Thoracic aorta (tissue), 2 donors: ENCODE data around the gene DLG1. TPM values are rescaled to one million over a fixed set of nuclear protein-coding genes. Genes with fewer than 3 reads are reported as not detected.
A peak's percentile ranks its signal among the peaks of the same experiment; 100 is the strongest.

Experiments
- ATAC-seq: fragments of 150-250 bp; one replicate; pipeline ENCODE4 v1.8.0; 2017; ENCODE audit warnings: low read depth; ENCODE audit not compliant: insufficient number of reproducible peaks, low FRiP score
- DNase-seq: peaks from one replicate; pipeline ENCODE4 v3.0.0-alpha.2; 2020; ENCODE audit warnings: low spot score
- H3K27ac ChIP-seq, 2 donors: fragments of 200-600 bp; sonication (generic); 1 replicate in 1 of 2; 2 replicates in 1 of 2; pipeline ENCODE4 v1.5.1; 2016; ENCODE audit warnings: mild to moderate bottlenecking in 2 of 2, moderate library complexity in 2 of 2
- H3K27me3 ChIP-seq: fragments of 200-600 bp; sonication (generic); replicated peaks from 2 replicates; pipeline ENCODE4 v1.6.0; 2016; ENCODE audit warnings: mild to moderate bottlenecking; ENCODE audit not compliant: insufficient read depth
- H3K36me3 ChIP-seq: fragments of 200-600 bp; sonication (generic); one replicate; pipeline ENCODE4 v1.5.1; 2016
- H3K4me1 ChIP-seq, 2 donors: fragments of 200-600 bp; sonication (generic); 1 replicate in 1 of 2; 2 replicates in 1 of 2; pipeline versions ENCODE4 v1.5.1 to v1.6.0; 2016; ENCODE audit warnings: low read depth in 2 of 2, mild to moderate bottlenecking in 1 of 2; ENCODE audit not compliant: control insufficient read depth in 1 of 2
- H3K4me3 ChIP-seq: fragments of 200-600 bp; sonication (generic); 2 replicates; pipeline ENCODE4 v1.5.1; 2016; ENCODE audit warnings: mild to moderate bottlenecking
- H3K9me3 ChIP-seq: fragments of 200-600 bp; sonication (generic); 2 replicates; pipeline ENCODE4 v1.5.1; 2016
- CTCF ChIP-seq: fragments of 200-600 bp; sonication (generic); IDR thresholded peaks from one replicate; pipeline ENCODE4 v1.5.1; 2019; ENCODE audit warnings: antibody characterized with exemption
- total RNA-seq, 2 donors: library from RNA; depleted of rRNA; stranded (reverse); fragments of >200 nt; gene quantifications; one replicate each; pipeline versions ENCODE4 v1.1.0 to v1.2.3, GENCODE V29; 2016

Gene DLG1
- total RNA-seq, 2 donors from 2014 or later, result 46.4 to 67.8 TPM

GRCh38 chr3:197002701-197003454, 295.5 kb downstream of the DLG1 start:
- Histone ChIP-seq H3K4me1 (peaks cover 3 to 9% of the 10 kb centered on the region in 2 donors), H3K36me3 (no peaks in the 10 kb centered on the region), H3K27me3 (no peaks in the 10 kb centered on the region), H3K27ac (peak overlapping the region; percentile 85), H3K4me3 (peak overlapping the region; percentile 86), H3K9me3 (no peaks in the 10 kb centered on the region)
- ATAC-seq, result peak; percentile 70
- DNase-seq, result no peak
- peak; percentile 65 for TF ChIP-seq CTCF

- H3K9me3 ChIP-seq, result no peaks in the 10 kb centered on the region
- peaks cover 3 to 9% of the 10 kb centered on the region in 2 donors for H3K4me1 ChIP-seq
- no peaks in the 10 kb centered on the region for H3K27me3 ChIP-seq
- no peaks in the 10 kb centered on the region for H3K36me3 ChIP-seq
- peak overlapping the region; percentile 85 for H3K27ac ChIP-seq
- peak overlapping the region; percentile 86 for H3K4me3 ChIP-seq
- no peak for TF ChIP-seq CTCF
- peak; percentile 16 for ATAC-seq
- DNase-seq, result no peak
Measured at GRCh38 chr3:197001972-197002700, 296.3 kb downstream of the DLG1 start.

GRCh38 chr3:197001106-197001971, 297.1 kb downstream of the DLG1 start:
- H3K4me3 ChIP-seq, result peak overlapping the region; percentile 86
- TF ChIP-seq CTCF, result no peak
- no peaks in the 10 kb centered on the region for H3K36me3 ChIP-seq
- H3K4me1 ChIP-seq, result peaks cover 3 to 9% of the 10 kb centered on the region in 2 donors
- ATAC-seq, result no peak
- DNase-seq, result no peak
- H3K27me3 ChIP-seq, result no peaks in the 10 kb centered on the region
- H3K9me3 ChIP-seq, result no peaks in the 10 kb centered on the region
- H3K27ac ChIP-seq, result peak overlapping the region in 1 of 2 donors; percentile 85

- Histone ChIP-seq H3K27me3 (no peaks in the 10 kb centered on the region), H3K4me3 (no peak overlapping the region), H3K9me3 (no peaks in the 10 kb centered on the region), H3K36me3 (no peaks in the 10 kb centered on the region), H3K4me1 (peaks cover 3 to 9% of the 10 kb centered on the region in 2 donors), H3K27ac (no peak overlapping the region)
- TF ChIP-seq CTCF, result no peak
- ATAC-seq (no peak), DNase-seq (no peak)
Measured at GRCh38 chr3:197000211-197000610, 298.2 kb downstream of the DLG1 start.
